SK-N-MC (cell line): ENCODE data around the gene ANKS1B.

Experiments
- EZH2 ChIP-seq: fragments of 200-600 bp; sonication (generic); IDR thresholded peaks from one replicate; pipeline ENCODE4 v1.6.1; 2017; ENCODE audit warnings: antibody characterized with exemption
- POLR2AphosphoS5 ChIP-seq: IDR thresholded peaks from 2 replicates; pipeline ENCODE4 v1.6.1; 2012; ENCODE audit warnings: mild to moderate bottlenecking, low read depth, low read length, borderline replicate concordance

- TF ChIP-seq POLR2AphosphoS5: no peak
- no peak for TF ChIP-seq EZH2
Observed at GRCh38 chr12:98922871-98923270, 1061.9 kb downstream of the ANKS1B start.
